NCI-H2196 (cell line): ENCODE measurements around the gene ZKSCAN1.
"Not testable (repeated sequence)": the region's sequence is repeated elsewhere in the genome, so short reads cannot be mapped to it uniquely, and the experiment has no call there.

Experiments
- DNase-seq: peaks from one replicate; lab custom pipeline; 2025; ENCODE audit not compliant: unreplicated experiment; lab: John Stamatoyannopoulos, UW

Gene ZKSCAN1

GRCh38 chr7:100015232-100016214 is at the start of gene ZKSCAN1:
Gene ZKSCAN1, plus strand, starts transcription at chr7:100015596. Its CDS starts 7,911 bp downstream, at chr7:100023507.
- peak; percentile 92 for DNase-seq

GRCh38 chr7:99969298-99969697 is 46.1 kb upstream of the ZKSCAN1 start:
- DNase-seq: no peak

DNA sequence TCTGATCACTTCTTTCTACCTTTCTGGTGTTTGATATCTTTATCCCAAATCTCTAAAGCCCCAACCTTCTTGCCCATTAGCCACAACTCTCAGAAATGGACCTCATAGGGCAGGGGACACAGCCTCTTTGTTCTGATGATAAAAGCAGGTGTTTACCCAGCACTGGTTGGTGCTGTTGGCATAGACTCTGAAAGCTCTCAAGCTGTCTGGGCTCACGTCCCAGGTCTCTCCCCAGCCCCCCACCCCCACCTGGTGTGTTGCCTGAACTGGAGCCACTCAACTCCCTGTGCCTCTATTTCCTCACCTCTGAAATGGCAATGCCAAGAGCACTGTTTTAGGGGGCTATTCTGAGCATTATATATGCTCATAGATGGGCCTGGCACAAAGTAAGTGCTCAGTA is 45.6 kb upstream of the ZKSCAN1 start:
- peak; percentile 59 for DNase-seq

- DNase-seq: no peak
Observed at GRCh38 chr7:99971242-99971641, 44.2 kb upstream of the ZKSCAN1 start.

- DNase-seq: not testable (repeated sequence)
Observed at GRCh38 chr7:99973817-99974216, 41.6 kb upstream of the ZKSCAN1 start.

- no peak for DNase-seq
Observed at GRCh38 chr7:99974681-99975080, 40.7 kb upstream of the ZKSCAN1 start.

GRCh38 chr7:99975782-99976521 is 39.4 kb upstream of the ZKSCAN1 start, which contains the start of gene AZGP1:
Gene AZGP1, minus strand, starts transcription at chr7:99976031. Its CDS starts 11 bp downstream, at chr7:99976020.
- DNase-seq: no peak

GRCh38 chr7:99976626-99977025 is 38.8 kb upstream of the ZKSCAN1 start:
- no peak for DNase-seq

DNA sequence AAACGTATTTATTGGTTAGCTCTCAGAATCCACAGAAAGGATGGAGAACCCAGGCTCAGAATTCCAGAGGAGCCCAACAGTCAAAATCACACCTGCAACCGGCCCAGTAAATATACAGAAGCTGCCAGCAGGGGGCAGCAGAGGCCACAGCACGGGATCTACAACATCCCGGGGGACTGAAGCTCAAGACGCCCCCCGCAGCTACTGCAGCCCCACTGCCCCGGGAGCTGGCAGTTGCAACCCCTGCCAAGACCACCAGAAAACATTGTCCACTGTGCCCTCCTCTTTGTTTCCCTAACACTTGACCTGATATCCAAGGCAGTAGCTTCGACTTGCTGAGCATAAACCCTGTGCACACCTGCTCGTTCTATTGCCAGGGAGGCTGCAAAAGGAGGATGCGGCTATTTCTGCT is 35.6 kb upstream of the ZKSCAN1 start:
- DNase-seq: peak; percentile 59

- not testable (repeated sequence) for DNase-seq
Observed at GRCh38 chr7:99980448-99980872, 34.9 kb upstream of the ZKSCAN1 start.

- DNase-seq: not testable (repeated sequence)
Observed at GRCh38 chr7:99981066-99981465, 34.3 kb upstream of the ZKSCAN1 start.

GRCh38 chr7:99984593-99984992 is 30.8 kb upstream of the ZKSCAN1 start:
- DNase-seq: no peak

GRCh38 chr7:99987306-99987705 is 28.1 kb upstream of the ZKSCAN1 start:
- DNase-seq: not testable (repeated sequence)

DNA sequence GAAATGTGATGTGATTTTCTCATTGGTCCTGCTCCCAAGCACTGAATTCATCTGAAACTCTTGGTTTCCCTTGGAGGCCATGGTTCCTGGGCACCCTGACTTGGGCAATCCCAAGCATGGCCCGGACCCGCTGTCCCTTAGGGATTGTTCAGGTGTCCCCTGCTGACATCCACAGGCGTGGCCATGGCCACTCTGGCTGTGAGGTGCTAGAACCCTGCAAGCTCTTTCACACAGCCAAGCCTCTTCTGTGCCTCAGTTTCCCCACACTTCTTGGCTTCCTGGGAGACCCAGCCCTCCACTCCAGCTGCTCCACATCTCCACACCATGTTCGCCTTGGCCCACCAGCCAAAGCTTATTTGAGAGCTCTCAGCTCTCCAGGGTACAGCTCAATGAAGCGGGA is 27.6 kb upstream of the ZKSCAN1 start:
- no peak for DNase-seq

GRCh38 chr7:99990460-99990852 is 24.9 kb upstream of the ZKSCAN1 start:
- DNase-seq: no peak

GRCh38 chr7:99991543-99991942 is 23.9 kb upstream of the ZKSCAN1 start:
- DNase-seq: not testable (repeated sequence)

DNA sequence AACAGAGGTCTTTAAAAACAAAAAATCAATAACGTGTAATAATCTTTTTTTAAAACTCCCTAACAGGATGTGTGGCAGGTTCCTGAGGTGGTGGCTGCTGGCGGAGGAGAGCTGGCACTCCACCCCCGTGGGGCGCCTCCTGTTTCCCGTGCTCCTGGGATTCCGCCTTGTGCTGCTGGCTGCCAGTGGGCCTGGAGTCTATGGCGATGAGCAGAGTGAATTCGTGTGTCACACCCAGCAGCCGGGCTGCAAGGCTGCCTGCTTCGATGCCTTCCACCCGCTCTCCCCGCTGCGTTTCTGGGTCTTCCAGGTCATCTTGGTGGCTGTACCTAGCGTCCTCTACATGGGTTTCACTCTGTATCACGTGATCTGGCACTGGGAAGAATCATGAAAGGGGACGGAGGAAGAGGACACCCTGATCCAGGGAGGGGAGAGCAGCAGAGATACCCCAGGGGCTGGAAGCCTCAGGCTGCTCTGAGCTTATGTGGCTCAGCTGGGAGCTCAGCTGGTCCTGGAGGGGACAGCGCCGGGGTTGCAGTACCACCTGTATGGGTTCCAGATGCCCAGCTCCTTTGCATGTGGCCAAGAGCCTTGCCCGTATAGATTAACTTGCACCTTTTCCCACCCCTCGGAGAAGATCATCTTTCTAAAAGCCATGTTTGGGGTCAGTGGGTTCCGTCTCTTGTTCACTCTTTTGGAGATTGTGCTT is 22.9 kb upstream of the ZKSCAN1 start:
- DNase-seq: no peak

GRCh38 chr7:99994819-99995218 is 20.6 kb upstream of the ZKSCAN1 start:
- DNase-seq: no peak

- DNase-seq: no peak
Observed at GRCh38 chr7:99996755-99997544, 18.4 kb upstream of the ZKSCAN1 start.

DNA sequence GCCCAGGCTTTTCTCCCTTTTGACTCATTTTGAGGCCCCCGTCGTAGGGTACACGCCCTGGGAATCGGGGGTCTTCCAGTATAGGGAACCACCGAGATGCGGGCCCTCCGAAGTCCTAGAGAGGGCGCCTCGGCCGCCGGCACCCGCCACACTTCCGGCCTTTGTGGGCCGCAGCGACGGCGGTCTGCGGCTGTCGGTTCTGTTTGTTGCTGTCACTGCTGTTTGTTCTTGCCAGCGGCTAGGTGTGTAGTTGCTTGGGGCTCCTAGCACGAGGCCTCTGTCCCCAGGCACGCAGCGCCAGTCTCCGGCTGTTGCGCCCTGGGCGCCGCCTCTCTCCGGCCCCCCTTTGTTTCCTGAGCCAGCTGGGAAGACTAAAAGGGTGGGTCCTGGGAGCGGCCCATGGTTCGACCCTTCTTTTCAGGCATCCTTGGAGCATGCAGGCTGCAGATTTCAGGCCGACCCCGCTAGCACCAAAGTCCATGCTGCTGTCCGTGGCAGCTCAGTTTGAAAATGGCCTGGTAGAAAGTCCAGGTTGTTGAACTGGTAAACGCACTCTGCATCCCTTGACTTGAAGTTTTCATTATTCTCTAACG is 17.8 kb upstream of the ZKSCAN1 start:
- no peak for DNase-seq
